Measurements from ENCODE around the gene SCP2.

- TF ChIP-seq CTCF (tag by site-specific recombination; IDR thresholded peaks at IDR 0.05) (no peak), ZNF513 (tag by site-specific recombination; IDR thresholded peaks at IDR 0.05) (no peak), ZNF121 (tag by site-specific recombination; IDR thresholded peaks at IDR 0.05) (no peak), ATF2 (tag by site-specific recombination; IDR thresholded peaks at IDR 0.05; ENCODE audit: low read depth) (no peak), ZNF785 (tag by site-specific recombination; IDR thresholded peaks at IDR 0.05) (no peak), ZNF280D (tag by site-specific recombination; IDR thresholded peaks at IDR 0.05) (no peak), SCRT1 (tag by site-specific recombination; IDR thresholded peaks at IDR 0.05; ENCODE audit: borderline replicate concordance) (no peak), ZNF140 (tag by site-specific recombination; IDR thresholded peaks at IDR 0.05) (no peak), ZNF184 (tag by site-specific recombination; IDR thresholded peaks at IDR 0.05) (no peak), SALL2 (tag by site-specific recombination; IDR thresholded peaks at IDR 0.05; ENCODE audit: borderline replicate concordance) (no peak), ZNF23 (tag by site-specific recombination; IDR thresholded peaks at IDR 0.05; ENCODE audit: borderline replicate concordance) (no peak)
Observed at GRCh38 chr1:52913014-52913413, 14.1 kb upstream of the SCP2 start.
